SK-N-SH (cell line): ENCODE measurements around the gene CKM. TPM values are rescaled to one million over a fixed set of nuclear protein-coding genes. Genes with fewer than 3 reads are reported as not detected.

Experiments used
- CTCF ChIA-PET: fragments of 300-600, 350-600 bp; formaldehyde crosslinking; extraction: SDS; loops from one replicate; lab custom pipeline; 2021; lab: Yijun Ruan, JAX
- POLR2A ChIA-PET: fragments of 350-600 bp; sonication (Branson Sonifier 250); formaldehyde crosslinking; extraction: SDS; loops from one replicate; lab custom pipeline; 2020; ENCODE audit warnings: antibody characterized with exemption, inconsistent platforms; lab: Yijun Ruan, JAX
- DNase-seq: peaks from one replicate; pipeline ENCODE4 v3.0.0; 2012
- H2AFZ ChIP-seq: fragments of 200-600 bp; sonication (generic); 2 replicates; pipeline ENCODE4 v1.8.1; 2016; ENCODE audit warnings: antibody characterized with exemption, mild to moderate bottlenecking, low read depth
- H3F3A ChIP-seq: fragments of 200-600 bp; sonication (generic); replicated peaks from 2 replicates; pipeline ENCODE3; 2016; ENCODE audit warnings: antibody characterized with exemption, mild to moderate bottlenecking; ENCODE audit not compliant: insufficient read depth
- H3K27ac ChIP-seq, 2 experiments: fragments of 200-500 bp in 1 of 2; fragments of 200-600 bp in 1 of 2; sonication (Bioruptor generic) in 1 of 2; sonication (generic), shearing (Covaris generic) in 1 of 2; 2 replicates each; pipeline versions ENCODE4 v1.5.1 to v1.6.1; 2014 to 2016; ENCODE audit warnings: low read depth in 2 of 2, inconsistent platforms in 1 of 2, low read length in 1 of 2, mild to moderate bottlenecking in 1 of 2, mixed read lengths in 1 of 2
- H3K27me3 ChIP-seq: fragments of 200-600 bp; sonication (generic), shearing (Covaris generic); 2 replicates; pipeline ENCODE4 v1.6.1; 2016; ENCODE audit warnings: mixed run types; ENCODE audit not compliant: insufficient read depth
- H3K36me3 ChIP-seq, 2 experiments: fragments of 200-500 bp in 1 of 2; fragments of 200-600 bp in 1 of 2; sonication (Bioruptor generic) in 1 of 2; sonication (generic) in 1 of 2; replicated peaks in 1 of 2; 2 replicates each; pipeline versions ENCODE3 to v1.5.1; 2014 to 2016; ENCODE audit warnings: low read length in 1 of 2, mild to moderate bottlenecking in 1 of 2; ENCODE audit not compliant: insufficient read depth in 2 of 2, control insufficient read depth in 1 of 2
- H3K4me1 ChIP-seq, 2 experiments: fragments of 200-500 bp in 1 of 2; fragments of 200-600 bp in 1 of 2; sonication (Bioruptor generic) in 1 of 2; sonication (generic), shearing (Covaris generic) in 1 of 2; 2 replicates each; pipeline versions ENCODE4 v1.5.1 to v1.6.1; 2014 to 2016; ENCODE audit warnings: low read depth in 1 of 2, low read length in 1 of 2, mixed run types in 1 of 2; ENCODE audit not compliant: insufficient read depth in 2 of 2, control insufficient read depth in 1 of 2
- H3K4me2 ChIP-seq: fragments of 200-600 bp; sonication (generic), shearing (Covaris generic); 2 replicates; pipeline ENCODE4 v1.6.1; 2017; ENCODE audit warnings: mixed run types
- H3K4me3 ChIP-seq, 2 experiments: fragments of 200-500 bp in 1 of 2; fragments of 200-600 bp in 1 of 2; sonication (Bioruptor generic) in 1 of 2; sonication (generic), shearing (Covaris generic) in 1 of 2; 2 replicates each; pipeline versions ENCODE4 v1.5.1 to v1.8.1; 2014 to 2016; ENCODE audit warnings: low read depth in 2 of 2, inconsistent platforms in 1 of 2, low read length in 1 of 2, mild to moderate bottlenecking in 1 of 2, mixed read lengths in 1 of 2, moderate library complexity in 1 of 2
- H3K79me2 ChIP-seq: fragments of 200-600 bp; sonication (generic); 2 replicates; pipeline ENCODE4 v1.8.1; 2017; ENCODE audit warnings: mild to moderate bottlenecking; ENCODE audit not compliant: insufficient read depth
- H3K9ac ChIP-seq: fragments of 200-600 bp; sonication (generic); 2 replicates; pipeline ENCODE4 v1.6.1; 2017; ENCODE audit warnings: mixed run types
- H3K9me2 ChIP-seq: fragments of 200-600 bp; sonication (generic); 2 replicates; pipeline ENCODE4 v1.6.1; 2017; ENCODE audit warnings: mixed run types
- H3K9me3 ChIP-seq: fragments of 200-600 bp; sonication (generic); 2 replicates; pipeline ENCODE4 v1.6.1; 2017; ENCODE audit warnings: mixed run types, mild to moderate bottlenecking, moderate library complexity
- H4K20me1 ChIP-seq: fragments of 200-600 bp; sonication (generic); 2 replicates; pipeline ENCODE4 v1.6.1; 2017; ENCODE audit warnings: mild to moderate bottlenecking, mixed run types; ENCODE audit not compliant: insufficient read depth
- CHD2 ChIP-seq: fragments of 150-350 bp; IDR thresholded peaks from 2 replicates; pipeline ENCODE4 v1.6.1; 2018; ENCODE audit warnings: low read length; ENCODE audit not compliant: partially characterized antibody
- ELF1 ChIP-seq: IDR thresholded peaks from 2 replicates; pipeline ENCODE4 v1.4.0; 2012
- EP300 ChIP-seq, 2 experiments: IDR thresholded peaks; 2 replicates each; pipeline versions ENCODE4 v1.4.0 to v1.6.1; 2012; ENCODE audit warnings: borderline replicate concordance in 1 of 2, low read depth in 1 of 2, low read length in 1 of 2
- EZH2phosphoT487 ChIP-seq: fragments of 200-600 bp; sonication (generic); IDR thresholded peaks from 2 replicates; pipeline ENCODE4 v1.6.1; 2017; ENCODE audit warnings: low read depth, mixed run types, mild to moderate bottlenecking, antibody characterized with exemption, moderate library complexity, borderline replicate concordance
- FOXM1 ChIP-seq: IDR thresholded peaks from 2 replicates; pipeline ENCODE4 v1.4.0; 2012; ENCODE audit warnings: low read depth, mild to moderate bottlenecking
- GABPA ChIP-seq: IDR thresholded peaks from 2 replicates; pipeline ENCODE4 v1.4.0; 2012; ENCODE audit warnings: low read depth, mild to moderate bottlenecking
- GATA2 ChIP-seq: sonication (generic); formaldehyde crosslinking; IDR thresholded peaks from 2 replicates; pipeline ENCODE4 v1.5.0; 2020; ENCODE audit warnings: mild to moderate bottlenecking, missing genetic modification reagents
- MEF2A ChIP-seq: IDR thresholded peaks from 2 replicates; pipeline ENCODE4 v1.4.0; 2012; ENCODE audit warnings: low read depth, borderline replicate concordance
- MXI1 ChIP-seq: IDR thresholded peaks from 2 replicates; pipeline ENCODE4 v1.6.1; 2012; ENCODE audit warnings: mild to moderate bottlenecking, low read depth, low read length, improper control_type of control experiment
- NFIC ChIP-seq: IDR thresholded peaks from 2 replicates; pipeline ENCODE4 v1.4.0; 2012; ENCODE audit warnings: borderline replicate concordance
- POLR2AphosphoS5 ChIP-seq: IDR thresholded peaks from 2 replicates; pipeline ENCODE4 v1.6.1; 2012; ENCODE audit warnings: low read depth, low read length
- SIN3A ChIP-seq: IDR thresholded peaks from 2 replicates; pipeline ENCODE4 v1.6.1; 2012; ENCODE audit warnings: low read depth, mild to moderate bottlenecking, low read length, moderate library complexity, borderline replicate concordance
- SMC3 ChIP-seq: IDR thresholded peaks from 2 replicates; pipeline ENCODE4 v1.6.1; 2012; ENCODE audit warnings: low read depth, low read length, improper control_type of control experiment
- TAF1 ChIP-seq: IDR thresholded peaks from 2 replicates; pipeline ENCODE4 v1.6.1; 2012; ENCODE audit warnings: low read depth, mild to moderate bottlenecking, low read length, moderate library complexity, borderline replicate concordance
- USF2 ChIP-seq: fragments of 150-350 bp; IDR thresholded peaks from 2 replicates; pipeline ENCODE4 v1.6.1; 2017; ENCODE audit warnings: antibody characterized with exemption, low read length, low read depth, borderline replicate concordance
- WGBS: methylation state at CpG from one replicate; pipeline ENCODE4 v1.1.6; 2017; ENCODE audit warnings: low lambda C conversion rate; 5-methylcytosine and 5-hydroxymethylcytosine counted together
- polyA plus RNA-seq, 3 experiments: library from polyadenylated mRNA; depleted of rRNA; stranded (reverse); fragments of >200 nt; gene quantifications; 2 replicates each; pipeline ENCODE4 v1.2.3, GENCODE V29; 2012
- TF ChIP-seq, protein P1 (sequence below): IDR thresholded peaks from 2 replicates; pipeline ENCODE4 v1.6.1; 2012; ENCODE audit warnings: mild to moderate bottlenecking, low read depth, low read length, moderate library complexity
- TF ChIP-seq, protein P2 (sequence below): fragments of 200-600 bp; sonication (generic); IDR thresholded peaks from 2 replicates; pipeline ENCODE4 v1.6.1; 2017; ENCODE audit warnings: antibody characterized with exemption, mild to moderate bottlenecking, moderate library complexity

The CKM gene
- polyA plus RNA-seq, 1 of the 3 experiments (the other 2 are of a cell fraction) = 0.05 TPM

DNA sequence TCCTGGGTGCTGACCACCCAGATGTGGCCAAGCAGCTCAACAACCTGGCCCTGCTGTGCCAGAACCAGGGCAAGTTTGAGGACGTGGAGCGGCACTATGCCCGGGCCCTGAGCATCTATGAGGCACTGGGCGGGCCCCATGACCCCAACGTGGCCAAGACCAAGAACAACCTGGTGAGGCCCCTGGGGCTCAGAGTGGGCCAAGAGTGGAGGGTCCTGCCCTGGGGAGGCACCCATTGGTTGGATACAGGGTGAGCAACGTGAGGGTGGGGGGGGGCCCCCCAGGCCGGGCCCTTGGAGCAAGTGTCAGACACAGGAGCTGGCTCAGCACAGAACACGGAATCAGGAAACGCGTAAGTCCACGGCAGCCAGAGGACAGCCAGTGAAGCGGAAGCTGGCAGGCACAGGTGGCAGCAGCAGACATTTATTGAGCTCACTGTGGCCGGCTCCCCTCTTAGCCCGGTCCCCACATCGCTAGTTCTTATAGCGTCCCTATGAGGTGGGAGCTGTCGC, 26.8 kb upstream of the CKM start:
- DNase-seq = peak; percentile 28
- Histone ChIP-seq H3K4me1 (no peaks in the 10 kb centered on the region; a peak in 1 of 4 replicates), H3K36me3 (peaks cover 4 to 37% of the 10 kb centered on the region in 2 experiments), H3K4me2 (no peak overlapping the region), H3K9ac (no peak overlapping the region), H3K4me3 (no peak overlapping the region), H3F3A (peaks cover 3% of the 10 kb centered on the region), H2AFZ (no peak overlapping the region), H3K79me2 (no peaks in the 10 kb centered on the region), H3K9me3 (no peaks in the 10 kb centered on the region), H3K27ac (no peak overlapping the region), H4K20me1 (no peaks in the 10 kb centered on the region), H3K27me3 (no peaks in the 10 kb centered on the region), H3K9me2 (no peaks in the 10 kb centered on the region)
- TF ChIP-seq, protein P1, sequence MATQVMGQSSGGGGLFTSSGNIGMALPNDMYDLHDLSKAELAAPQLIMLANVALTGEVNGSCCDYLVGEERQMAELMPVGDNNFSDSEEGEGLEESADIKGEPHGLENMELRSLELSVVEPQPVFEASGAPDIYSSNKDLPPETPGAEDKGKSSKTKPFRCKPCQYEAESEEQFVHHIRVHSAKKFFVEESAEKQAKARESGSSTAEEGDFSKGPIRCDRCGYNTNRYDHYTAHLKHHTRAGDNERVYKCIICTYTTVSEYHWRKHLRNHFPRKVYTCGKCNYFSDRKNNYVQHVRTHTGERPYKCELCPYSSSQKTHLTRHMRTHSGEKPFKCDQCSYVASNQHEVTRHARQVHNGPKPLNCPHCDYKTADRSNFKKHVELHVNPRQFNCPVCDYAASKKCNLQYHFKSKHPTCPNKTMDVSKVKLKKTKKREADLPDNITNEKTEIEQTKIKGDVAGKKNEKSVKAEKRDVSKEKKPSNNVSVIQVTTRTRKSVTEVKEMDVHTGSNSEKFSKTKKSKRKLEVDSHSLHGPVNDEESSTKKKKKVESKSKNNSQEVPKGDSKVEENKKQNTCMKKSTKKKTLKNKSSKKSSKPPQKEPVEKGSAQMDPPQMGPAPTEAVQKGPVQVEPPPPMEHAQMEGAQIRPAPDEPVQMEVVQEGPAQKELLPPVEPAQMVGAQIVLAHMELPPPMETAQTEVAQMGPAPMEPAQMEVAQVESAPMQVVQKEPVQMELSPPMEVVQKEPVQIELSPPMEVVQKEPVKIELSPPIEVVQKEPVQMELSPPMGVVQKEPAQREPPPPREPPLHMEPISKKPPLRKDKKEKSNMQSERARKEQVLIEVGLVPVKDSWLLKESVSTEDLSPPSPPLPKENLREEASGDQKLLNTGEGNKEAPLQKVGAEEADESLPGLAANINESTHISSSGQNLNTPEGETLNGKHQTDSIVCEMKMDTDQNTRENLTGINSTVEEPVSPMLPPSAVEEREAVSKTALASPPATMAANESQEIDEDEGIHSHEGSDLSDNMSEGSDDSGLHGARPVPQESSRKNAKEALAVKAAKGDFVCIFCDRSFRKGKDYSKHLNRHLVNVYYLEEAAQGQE = no peak
- TF ChIP-seq EP300 (IDR thresholded peaks at IDR 0.05; ENCODE audit: borderline replicate concordance in 1 of 2, low read depth in 1 of 2, low read length in 1 of 2) (no peak), POLR2AphosphoS5 (no peak; the same call in 1 of the 2 replicates), CHD2 (no peak), EZH2phosphoT487 (no peak), ELF1 (no peak), FOXM1 (no peak), TAF1 (no peak), SMC3 (no peak), NFIC (no peak)
- TF ChIP-seq, protein P2, sequence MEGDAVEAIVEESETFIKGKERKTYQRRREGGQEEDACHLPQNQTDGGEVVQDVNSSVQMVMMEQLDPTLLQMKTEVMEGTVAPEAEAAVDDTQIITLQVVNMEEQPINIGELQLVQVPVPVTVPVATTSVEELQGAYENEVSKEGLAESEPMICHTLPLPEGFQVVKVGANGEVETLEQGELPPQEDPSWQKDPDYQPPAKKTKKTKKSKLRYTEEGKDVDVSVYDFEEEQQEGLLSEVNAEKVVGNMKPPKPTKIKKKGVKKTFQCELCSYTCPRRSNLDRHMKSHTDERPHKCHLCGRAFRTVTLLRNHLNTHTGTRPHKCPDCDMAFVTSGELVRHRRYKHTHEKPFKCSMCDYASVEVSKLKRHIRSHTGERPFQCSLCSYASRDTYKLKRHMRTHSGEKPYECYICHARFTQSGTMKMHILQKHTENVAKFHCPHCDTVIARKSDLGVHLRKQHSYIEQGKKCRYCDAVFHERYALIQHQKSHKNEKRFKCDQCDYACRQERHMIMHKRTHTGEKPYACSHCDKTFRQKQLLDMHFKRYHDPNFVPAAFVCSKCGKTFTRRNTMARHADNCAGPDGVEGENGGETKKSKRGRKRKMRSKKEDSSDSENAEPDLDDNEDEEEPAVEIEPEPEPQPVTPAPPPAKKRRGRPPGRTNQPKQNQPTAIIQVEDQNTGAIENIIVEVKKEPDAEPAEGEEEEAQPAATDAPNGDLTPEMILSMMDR = no peak
- CTCF ChIA-PET = interaction anchor here (0.7 to 5.1 kb wide), 2 partner anchors 11 to 373 kb away, joined by 5 to 30 read pairs; no protein-coding TSS in a partner anchor
- WGBS = 84% methylated on average over 8 of the region's 17 CpGs
- POLR2A ChIA-PET = no interaction called here

DNA sequence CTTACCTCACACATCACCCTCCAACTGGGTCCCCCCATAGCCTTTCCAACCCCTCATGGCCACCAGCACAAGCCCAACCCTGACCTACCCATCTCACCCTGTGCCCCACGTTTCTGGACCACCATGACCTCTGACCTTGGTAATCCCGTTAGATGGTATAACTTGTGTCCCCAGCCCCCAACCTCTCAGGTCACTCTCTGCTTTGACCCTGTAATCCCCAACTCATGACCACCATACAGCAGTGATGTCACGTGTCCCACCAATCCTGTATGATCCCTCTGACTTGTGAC, 26.4 kb upstream of the CKM start:
- ChIA-PET CTCF (interaction anchor here (5.1 kb wide), 1 partner anchor 11 kb away, joined by 30 read pairs; no protein-coding TSS in a partner anchor), POLR2A (no interaction called here)
- Histone ChIP-seq H3K9me2 (no peaks in the 10 kb centered on the region), H3F3A (peaks cover 3% of the 10 kb centered on the region), H2AFZ (no peak overlapping the region), H3K4me3 (no peak overlapping the region), H3K79me2 (no peaks in the 10 kb centered on the region), H3K27ac (no peak overlapping the region), H3K4me1 (no peaks in the 10 kb centered on the region; a peak in 1 of 4 replicates), H3K9me3 (no peaks in the 10 kb centered on the region), H3K36me3 (peaks cover 4 to 33% of the 10 kb centered on the region in 2 experiments), H3K27me3 (no peaks in the 10 kb centered on the region), H3K4me2 (no peak overlapping the region), H4K20me1 (no peaks in the 10 kb centered on the region), H3K9ac (no peak overlapping the region)
- DNase-seq = no peak
- 82% methylated on average over 3 of the region's 3 CpGs for WGBS
- no peak for TF ChIP-seq EP300 (IDR thresholded peaks at IDR 0.05; ENCODE audit: borderline replicate concordance in 1 of 2, low read depth in 1 of 2, low read length in 1 of 2)
- TF ChIP-seq MEF2A = no peak
- no peak for TF ChIP-seq GATA2 (CRISPR knock-in tag)
- no peak for TF ChIP-seq USF2
- no peak for TF ChIP-seq GABPA
- TF ChIP-seq MXI1 = no peak
- TF ChIP-seq EZH2phosphoT487 = no peak
- no peak for TF ChIP-seq SIN3A
